Vagina (tissue), 2 donors: Measurements from ENCODE around the gene MED17. TPM values are rescaled to one million over a fixed set of nuclear protein-coding genes. Genes with fewer than 3 reads are reported as not detected.
A peak's percentile ranks its signal among the peaks of the same experiment; 100 is the strongest.

Experiments used
- DNase-seq, 2 donors: peaks; one replicate each; pipeline ENCODE4 v3.0.0-alpha.2; 2017; ENCODE audit errors: extremely low spot score in 2 of 2
- H3K27ac ChIP-seq: fragments of 200-600 bp; sonication (generic); one replicate; pipeline ENCODE4 v1.5.1; 2019
- H3K27me3 ChIP-seq: fragments of 200-600 bp; sonication (generic); one replicate; pipeline ENCODE4 v1.5.1; 2019
- H3K36me3 ChIP-seq, 2 donors: fragments of 200-600 bp; sonication (generic); one replicate each; pipeline ENCODE4 v1.5.1; 2017 to 2019
- H3K4me1 ChIP-seq: fragments of 200-600 bp; sonication (generic); one replicate; pipeline ENCODE4 v1.5.1; 2019
- H3K4me3 ChIP-seq, 2 donors: fragments of 200-600 bp; sonication (generic); 1 replicate in 1 of 2; 2 replicates in 1 of 2; pipeline ENCODE4 v1.5.1; 2016 to 2019
- H3K9me3 ChIP-seq: fragments of 200-600 bp; sonication (generic); one replicate; pipeline ENCODE4 v1.5.1; 2019
- POLR2A ChIP-seq, 2 donors: fragments of 450-650 bp; IDR thresholded peaks; one replicate each; pipeline ENCODE4 v1.6.1; 2017; ENCODE audit warnings: antibody characterized with exemption in 2 of 2, mild to moderate bottlenecking in 2 of 2, moderate library complexity in 2 of 2
- POLR2AphosphoS5 ChIP-seq, 2 donors: sonication (generic); formaldehyde crosslinking; IDR thresholded peaks; one replicate each; pipeline ENCODE4 v1.9.0; 2017; ENCODE audit warnings: antibody characterized with exemption in 2 of 2, mild to moderate bottlenecking in 2 of 2, low read depth in 1 of 2; ENCODE audit not compliant: insufficient read depth in 1 of 2
- intact Hi-C: fragments of 100-400 bp; cut with DNase I; formaldehyde crosslinking; loops from one replicate; pipeline ENCODE4 v1.15.1; 2023
- total RNA-seq: library from RNA; depleted of rRNA; stranded (reverse); fragments of >200 nt; gene quantifications from one replicate; pipeline ENCODE4 v1.2.3, GENCODE V29; 2016
- TF ChIP-seq, protein P1 (sequence below), 3 experiments: fragments of 450-650 bp in 2 of 3; fragments of 200-600 bp in 1 of 3; sonication (generic) in 1 of 3; IDR thresholded peaks; one replicate each; pipeline ENCODE4 v1.5.1; 2017 to 2019; ENCODE audit warnings: antibody characterized with exemption in 3 of 3, mild to moderate bottlenecking in 2 of 3, moderate library complexity in 2 of 3

The MED17 gene
- total RNA-seq, 1 donor from 2014 or later = 29.0 TPM

DNA sequence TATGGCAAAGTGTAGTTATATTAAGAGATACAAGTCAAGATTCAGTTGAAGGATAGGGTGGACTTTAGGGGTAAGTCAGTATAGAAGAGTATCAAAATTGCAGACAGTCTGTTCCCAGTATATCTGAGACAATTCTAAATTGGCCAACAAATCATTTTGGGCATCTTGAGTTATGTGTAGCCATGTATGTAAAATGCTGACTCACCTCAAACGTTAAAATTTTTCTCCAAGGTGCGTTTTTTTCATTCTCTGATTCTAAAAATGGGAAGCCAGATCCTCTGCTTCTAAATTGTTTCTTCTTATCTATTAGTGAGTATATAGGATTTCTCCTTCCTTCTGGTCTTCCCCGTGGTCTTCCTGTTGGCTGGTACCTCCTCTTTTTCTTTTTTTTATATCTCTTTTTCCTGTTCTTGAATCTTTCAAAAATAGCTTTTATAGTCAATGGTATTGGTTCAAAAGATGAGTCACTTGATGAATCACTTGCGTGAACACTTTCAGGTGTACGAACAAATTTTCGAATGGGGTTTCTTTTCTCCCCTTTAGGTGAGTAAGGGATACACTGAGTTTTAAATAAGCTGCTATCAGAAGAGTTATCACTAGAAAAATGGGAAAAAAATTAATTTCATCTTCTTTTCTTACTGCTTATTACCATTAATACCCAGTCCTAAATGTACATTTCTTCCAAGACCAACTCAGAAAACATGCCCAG lies 46.0 kb upstream of the MED17 start:
- intact Hi-C loops = no loop called here
- no peaks in the 10 kb centered on the region for H3K27me3 ChIP-seq
- H3K27ac ChIP-seq = peak overlapping the region; percentile 5
- peaks cover 57% of the 10 kb centered on the region for H3K4me1 ChIP-seq
- TF ChIP-seq, protein P1, sequence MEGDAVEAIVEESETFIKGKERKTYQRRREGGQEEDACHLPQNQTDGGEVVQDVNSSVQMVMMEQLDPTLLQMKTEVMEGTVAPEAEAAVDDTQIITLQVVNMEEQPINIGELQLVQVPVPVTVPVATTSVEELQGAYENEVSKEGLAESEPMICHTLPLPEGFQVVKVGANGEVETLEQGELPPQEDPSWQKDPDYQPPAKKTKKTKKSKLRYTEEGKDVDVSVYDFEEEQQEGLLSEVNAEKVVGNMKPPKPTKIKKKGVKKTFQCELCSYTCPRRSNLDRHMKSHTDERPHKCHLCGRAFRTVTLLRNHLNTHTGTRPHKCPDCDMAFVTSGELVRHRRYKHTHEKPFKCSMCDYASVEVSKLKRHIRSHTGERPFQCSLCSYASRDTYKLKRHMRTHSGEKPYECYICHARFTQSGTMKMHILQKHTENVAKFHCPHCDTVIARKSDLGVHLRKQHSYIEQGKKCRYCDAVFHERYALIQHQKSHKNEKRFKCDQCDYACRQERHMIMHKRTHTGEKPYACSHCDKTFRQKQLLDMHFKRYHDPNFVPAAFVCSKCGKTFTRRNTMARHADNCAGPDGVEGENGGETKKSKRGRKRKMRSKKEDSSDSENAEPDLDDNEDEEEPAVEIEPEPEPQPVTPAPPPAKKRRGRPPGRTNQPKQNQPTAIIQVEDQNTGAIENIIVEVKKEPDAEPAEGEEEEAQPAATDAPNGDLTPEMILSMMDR (IDR thresholded peaks at IDR 0.05) = no peak
- no peak for TF ChIP-seq POLR2AphosphoS5 (IDR thresholded peaks at IDR 0.05; ENCODE audit: insufficient read depth in 1 of 2, low read depth in 1 of 2)
- no peak for TF ChIP-seq POLR2A (IDR thresholded peaks at IDR 0.05)
- no peak for DNase-seq
- no peak overlapping the region for H3K4me3 ChIP-seq
- H3K36me3 ChIP-seq = peaks cover 5 to 57% of the 10 kb centered on the region in 2 donors
- no peaks in the 10 kb centered on the region for H3K9me3 ChIP-seq

DNA sequence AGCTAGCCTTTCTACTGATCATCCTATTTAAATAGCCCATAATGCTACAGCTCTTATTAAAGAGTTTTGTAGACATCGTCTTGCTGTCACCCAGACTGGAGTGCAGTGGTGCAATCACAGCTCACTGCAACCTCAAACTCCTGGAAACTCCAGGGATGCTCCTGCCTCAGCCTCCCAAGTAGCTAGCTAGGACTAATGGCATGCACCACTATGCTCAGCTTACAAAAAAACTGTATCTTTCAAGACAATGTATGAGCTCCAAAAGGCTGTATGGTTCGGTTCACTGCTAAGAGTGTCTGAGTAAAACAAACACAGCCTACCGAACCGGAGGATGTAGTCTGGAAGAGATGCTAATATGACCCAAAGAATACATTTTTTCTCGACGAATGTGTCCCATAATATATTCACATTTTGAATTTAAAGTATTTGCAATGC lies 45.4 kb upstream of the MED17 start:
- Histone ChIP-seq H3K27me3 (no peaks in the 10 kb centered on the region), H3K9me3 (no peaks in the 10 kb centered on the region), H3K4me3 (peak overlapping the region in 1 of 2 donors; percentile 77), H3K36me3 (peaks cover 1 to 54% of the 10 kb centered on the region in 2 donors), H3K4me1 (peaks cover 57% of the 10 kb centered on the region), H3K27ac (peak overlapping the region; percentile 5)
- TF ChIP-seq, protein P1 (IDR thresholded peaks at IDR 0.05) = no peak
- no peak for TF ChIP-seq POLR2AphosphoS5 (IDR thresholded peaks at IDR 0.05; ENCODE audit: insufficient read depth in 1 of 2, low read depth in 1 of 2)
- TF ChIP-seq POLR2A (IDR thresholded peaks at IDR 0.05) = no peak
- no peak for DNase-seq
- intact Hi-C loops = no loop called here

DNA sequence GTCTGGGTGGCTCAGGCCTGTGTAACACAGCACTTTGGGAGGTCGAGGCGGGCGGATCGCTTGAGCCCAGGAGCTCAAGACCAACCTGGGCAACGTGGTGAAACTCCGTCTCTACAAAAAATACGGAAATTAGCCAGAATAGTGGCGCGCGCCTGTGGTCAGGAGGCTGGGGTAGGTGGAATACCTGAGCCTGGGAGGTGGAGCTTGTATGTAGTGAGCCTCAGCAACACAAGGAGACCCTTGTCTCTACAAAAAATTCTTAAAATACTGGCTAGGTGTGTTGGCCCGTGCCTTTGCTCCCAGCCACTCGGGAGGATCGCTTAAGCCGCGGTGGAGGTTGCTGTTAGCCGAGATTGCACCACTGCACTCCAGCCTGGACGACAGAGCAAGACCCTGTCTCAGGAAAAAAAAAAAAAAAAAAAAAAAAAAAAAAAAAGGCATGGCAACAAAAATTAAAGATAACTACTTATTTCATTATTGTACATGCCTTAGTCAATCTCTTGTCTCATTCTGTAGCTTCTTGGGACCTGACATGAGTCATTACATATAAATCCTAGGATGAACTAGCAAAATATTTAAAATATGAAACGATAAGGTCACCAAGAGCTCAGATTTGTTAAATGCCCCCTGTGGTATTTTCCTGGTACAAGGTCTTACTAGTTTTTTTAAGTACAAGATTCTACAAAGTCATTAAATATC lies 43.9 kb upstream of the MED17 start:
- Histone ChIP-seq H3K27me3 (no peaks in the 10 kb centered on the region), H3K36me3 (peaks cover 0 to 39% of the 10 kb centered on the region in 2 donors), H3K27ac (peak overlapping the region; percentile 86), H3K4me1 (peaks cover 48% of the 10 kb centered on the region), H3K4me3 (peak overlapping the region; percentile 77 to 78), H3K9me3 (no peaks in the 10 kb centered on the region)
- TF ChIP-seq POLR2A (IDR thresholded peaks at IDR 0.05) (no peak), POLR2AphosphoS5 (IDR thresholded peaks at IDR 0.05; ENCODE audit: insufficient read depth in 1 of 2, low read depth in 1 of 2) (no peak)
- TF ChIP-seq, protein P1 (IDR thresholded peaks at IDR 0.05) = no peak
- no peak for DNase-seq
- intact Hi-C loops = no loop called here

DNA sequence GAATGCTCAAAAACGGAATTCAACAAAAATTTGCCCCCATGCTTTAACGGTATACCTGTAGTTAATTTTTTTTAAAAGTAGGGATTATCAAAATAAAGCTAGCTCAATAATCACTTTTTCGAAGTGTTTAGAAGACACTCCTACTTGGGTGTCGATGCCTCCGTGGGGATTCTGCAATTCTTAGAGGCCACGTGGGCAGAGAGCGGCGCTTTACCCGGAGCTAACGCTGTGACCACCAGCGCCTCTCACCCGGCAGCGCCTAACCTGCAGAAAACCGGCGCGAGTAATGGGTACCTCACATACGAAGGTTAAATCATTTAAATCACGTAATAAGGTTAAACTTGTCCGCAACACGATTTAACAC lies 43.4 kb upstream of the MED17 start:
- no peak for TF ChIP-seq POLR2A (IDR thresholded peaks at IDR 0.05)
- no peak for TF ChIP-seq POLR2AphosphoS5 (IDR thresholded peaks at IDR 0.05; ENCODE audit: insufficient read depth in 1 of 2, low read depth in 1 of 2)
- TF ChIP-seq, protein P1 (IDR thresholded peaks at IDR 0.05) = no peak
- H3K27me3 ChIP-seq = no peaks in the 10 kb centered on the region
- intact Hi-C loops = no loop called here
- H3K9me3 ChIP-seq = no peaks in the 10 kb centered on the region
- peaks cover 48% of the 10 kb centered on the region for H3K4me1 ChIP-seq
- peak overlapping the region; percentile 86 for H3K27ac ChIP-seq
- H3K4me3 ChIP-seq = peak overlapping the region; percentile 77 to 78
- DNase-seq = no peak
- H3K36me3 ChIP-seq = peaks cover 0 to 34% of the 10 kb centered on the region in 2 donors
